GM19025 (cell line): Measurements from ENCODE around the gene SEZ6L2.
"Not testable (repeated sequence)": the region's sequence is repeated elsewhere in the genome, so short reads cannot be mapped to it uniquely, and the experiment has no call there.

Source experiments
- ATAC-seq: cut with Tn5 transposase; IDR thresholded peaks from one replicate; pipeline ENCODE4 v1.9.1; 2021; ENCODE audit warnings: mild to moderate bottlenecking, low read depth, moderate library complexity; ENCODE audit not compliant: unreplicated experiment

SEZ6L2 gene

GRCh38 chr16:29891525-29892457, 7.6 kb downstream of the SEZ6L2 start:
- no peak for ATAC-seq

- not testable (repeated sequence) for ATAC-seq
These were observed 10.0 kb downstream of the SEZ6L2 start for GRCh38 chr16:29889372-29889771.

GRCh38 chr16:29883987-29884386, 15.4 kb downstream of the SEZ6L2 start:
- no peak for ATAC-seq

- no peak for ATAC-seq
These were observed 18.3 kb downstream of the SEZ6L2 start for GRCh38 chr16:29881050-29881449.

GRCh38 chr16:29878172-29878571, 21.2 kb downstream of the SEZ6L2 start:
- ATAC-seq: no peak

- no peak for ATAC-seq
These were observed 21.9 kb downstream of the SEZ6L2 start for GRCh38 chr16:29877266-29877961.

- ATAC-seq: no peak
These were observed 22.6 kb downstream of the SEZ6L2 start for GRCh38 chr16:29876594-29877249.

- ATAC-seq: no peak
These were observed 23.1 kb downstream of the SEZ6L2 start for GRCh38 chr16:29876217-29876593.

GRCh38 chr16:29875206-29875605, 24.1 kb downstream of the SEZ6L2 start:
- no peak for ATAC-seq

- ATAC-seq: no peak
These were observed 26.0 kb downstream of the SEZ6L2 start for GRCh38 chr16:29873319-29873718.

- ATAC-seq: no peak
These were observed 27.4 kb downstream of the SEZ6L2 start for GRCh38 chr16:29871822-29872546.

GRCh38 chr16:29869067-29869466, 30.3 kb downstream of the SEZ6L2 start:
- ATAC-seq: not testable (repeated sequence)

GRCh38 chr16:29868396-29869009, 30.8 kb downstream of the SEZ6L2 start:
- no peak for ATAC-seq

GRCh38 chr16:29864205-29864604, 35.1 kb downstream of the SEZ6L2 start:
- ATAC-seq: no peak

GRCh38 chr16:29863669-29863984, 35.7 kb downstream of the SEZ6L2 start:
- no peak for ATAC-seq

GRCh38 chr16:29862884-29863668, 36.3 kb downstream of the SEZ6L2 start, which contains the start of gene CDIPT:
Gene CDIPT, minus strand, starts transcription at chr16:29863226. Its CDS starts 369 bp downstream, at chr16:29862857.
- peak; percentile 92 for ATAC-seq

- ATAC-seq: peak; percentile 1
These were observed 36.9 kb downstream of the SEZ6L2 start for GRCh38 chr16:29862383-29862883.

GRCh38 chr16:29860218-29860617, 39.1 kb downstream of the SEZ6L2 start:
- no peak for ATAC-seq

- ATAC-seq: no peak
These were observed 40.4 kb downstream of the SEZ6L2 start for GRCh38 chr16:29858974-29859373.
